Measurements from ENCODE around the gene WDSUB1. TPM values are rescaled to one million over a fixed set of nuclear protein-coding genes. Genes with fewer than 3 reads are reported as not detected.

WDSUB1 gene
- total RNA-seq, 1 donor from 2014 or later: 5.6 TPM

DNA sequence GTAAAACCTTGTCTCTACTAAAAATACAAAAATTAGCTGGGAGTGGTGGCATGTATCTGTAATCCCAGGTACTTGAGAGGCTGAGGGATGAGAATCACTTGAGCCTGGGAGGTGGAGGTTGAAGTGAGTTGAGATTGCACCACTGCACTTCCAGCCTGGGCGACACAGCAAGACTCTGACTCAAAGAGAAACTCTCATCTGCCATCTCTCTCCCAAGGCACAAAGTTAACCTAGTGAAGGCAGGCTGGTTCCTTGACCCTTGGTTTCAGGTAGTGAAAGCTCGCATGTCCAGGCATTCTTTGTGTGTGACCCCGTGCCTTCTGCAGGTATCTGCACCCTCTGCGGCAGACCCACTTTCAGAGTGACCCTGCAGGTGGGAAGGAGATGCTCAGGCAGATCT, 100.0 kb downstream of the WDSUB1 start:
- no peak for DNase-seq
- intact Hi-C loops (cut with micrococcal nuclease): no loop called here
- H3K36me3 Mint-ChIP-seq (ENCODE audit: low read depth): no peaks in the 10 kb centered on the region
- H3K9me3 Mint-ChIP-seq: no peaks in the 10 kb centered on the region
- H3K4me3 Mint-ChIP-seq: no peak overlapping the region
- H3K27me3 Mint-ChIP-seq: no peaks in the 10 kb centered on the region
- no peak overlapping the region for H3K27ac Mint-ChIP-seq
- peaks cover 4% of the 10 kb centered on the region for H3K4me1 Mint-ChIP-seq

All from activated CD4-positive, alpha-beta T cell treated with anti-CD3 and anti-CD28 coated beads, Interleukin-2, amount 10 ng/mL, durations not matched to agents 24 days and 14 days (primary cell).